ENCODE data around the gene BRD7. TPM values are rescaled to one million over a fixed set of nuclear protein-coding genes. Genes with fewer than 3 reads are reported as not detected.

The BRD7 gene
- total and polyA plus RNA-seq, 7 experiments from 2014 or later: 34.5 to 91.1 (median 84.4) TPM

DNA sequence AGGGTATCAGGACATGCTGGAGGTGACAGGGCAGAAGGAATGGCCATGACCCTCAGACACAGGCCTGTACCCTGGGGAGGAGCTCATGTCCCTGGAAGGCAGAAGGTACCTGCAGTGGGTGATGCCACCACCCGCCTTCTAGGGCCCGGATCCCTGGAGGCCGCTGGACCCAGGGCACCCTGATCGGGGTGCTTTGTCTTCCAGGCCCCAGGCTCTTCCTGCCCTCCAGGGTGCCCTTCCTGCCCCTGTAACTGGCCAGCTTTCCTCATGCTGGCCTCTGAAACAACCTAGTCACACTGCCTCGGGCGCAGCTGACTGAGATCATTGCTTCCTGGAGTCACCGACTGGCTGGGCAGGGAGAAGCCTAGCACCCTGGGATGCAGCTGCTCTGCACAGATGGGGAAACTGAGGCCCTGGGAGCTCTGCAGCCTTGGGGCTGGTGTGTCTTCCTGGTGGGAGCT lies 96.6 kb downstream of the BRD7 start:
- Mint-ChIP-seq H3K27me3 (no peaks in the 10 kb centered on the region), H3K4me1 (peaks cover 65 to 95% (median 88%) of the 10 kb centered on the region in 7 donors), H3K27ac (peak overlapping the region; percentile 88 to 99 (median 97)), H3K4me3 (peak overlapping the region; percentile 83 to 98 (median 92)), H3K36me3 (peaks cover 0 to 26% (median 3%) of the 10 kb centered on the region in 5 donors), H3K9me3 (no peaks in the 10 kb centered on the region)
- Histone ChIP-seq H3K9me3 (ENCODE audit: control insufficient read depth in 2 of 3, low read length in 3 of 3) (no peaks in the 10 kb centered on the region), H3K27me3 (ENCODE audit: control insufficient read depth in 2 of 2, insufficient read depth in 2 of 2, low read length in 2 of 2) (no peaks in the 10 kb centered on the region), H3K36me3 (ENCODE audit: control insufficient read depth in 2 of 3, insufficient read depth in 3 of 3, low read length in 3 of 3) (peaks cover 0 to 20% (median 0%) of the 10 kb centered on the region in 3 experiments), H3K27ac (ENCODE audit: low read depth, low read length) (peak overlapping the region; percentile 88), H3K4me3 (ENCODE audit: low read length) (no peak overlapping the region), H3K4me1 (ENCODE audit: control insufficient read depth in 2 of 2, insufficient read depth in 2 of 2, low read length in 2 of 2) (peaks cover 83% of the 10 kb centered on the region in 2 donors)
- ATAC-seq: no peak
- ChIA-PET CTCF (interaction anchor here (1.0 kb wide), 1 partner anchor 8 kb away, joined by 3 read pairs; no protein-coding TSS in a partner anchor), POLR2A (interaction anchor here (1.3 to 19.1 kb wide), 4 partner anchors 6 to 410 kb away, joined by 3 to 257 read pairs (median 141); partner anchors contain the start of gene ADCY7)
- intact Hi-C loops (cut with micrococcal nuclease): loop anchor here (5.0 to 10.0 kb wide), 2 partner anchors 247 to 410 kb away; partner anchors contain the start of genes CNEP1R1 (in 1 of the 2) and SNX20 (in 1 of the 2)
- no peak for DNase-seq

- Mint-ChIP-seq H3K4me1 (peaks cover 64 to 90% (median 83%) of the 10 kb centered on the region in 7 donors), H3K27ac (peak overlapping the region in 8 of 9 donors; percentile 55 to 99 (median 97)), H3K9me3 (no peaks in the 10 kb centered on the region), H3K36me3 (peaks cover 0 to 24% (median 3%) of the 10 kb centered on the region in 5 donors), H3K4me3 (peak overlapping the region; percentile 45 to 98 (median 87)), H3K27me3 (no peaks in the 10 kb centered on the region)
- no peaks in the 10 kb centered on the region for H3K27me3 ChIP-seq (ENCODE audit: control insufficient read depth in 2 of 2, insufficient read depth in 2 of 2, low read length in 2 of 2)
- no peak for DNase-seq
- no peaks in the 10 kb centered on the region for H3K9me3 ChIP-seq (ENCODE audit: control insufficient read depth in 2 of 3, low read length in 3 of 3)
- ATAC-seq: no peak
- no peak overlapping the region for H3K4me3 ChIP-seq (ENCODE audit: low read length)
- POLR2A ChIA-PET: interaction anchor here (19.1 kb wide), 1 partner anchor 8 kb away, joined by 257 read pairs; no protein-coding TSS in a partner anchor
- CTCF ChIA-PET: interaction anchor here (1.6 kb wide), 1 partner anchor 246 kb away, joined by 3 read pairs; the partner anchor contains the start of gene CNEP1R1
- peaks cover 0 to 20% (median 0%) of the 10 kb centered on the region in 3 experiments for H3K36me3 ChIP-seq (ENCODE audit: control insufficient read depth in 2 of 3, insufficient read depth in 3 of 3, low read length in 3 of 3)
- intact Hi-C loops (cut with micrococcal nuclease): loop anchor here (5.0 to 10.0 kb wide), 2 partner anchors 247 to 411 kb away; partner anchors contain the start of genes CNEP1R1 (in 1 of the 2) and SNX20 (in 1 of the 2)
- peaks cover 76 to 77% of the 10 kb centered on the region in 2 donors for H3K4me1 ChIP-seq (ENCODE audit: control insufficient read depth in 2 of 2, insufficient read depth in 2 of 2, low read length in 2 of 2)
- peak overlapping the region; percentile 88 for H3K27ac ChIP-seq (ENCODE audit: low read depth, low read length)
Measured at GRCh38 chr16:50271148-50272041, 97.4 kb downstream of the BRD7 start.

GRCh38 chr16:50270510-50271147 lies 98.2 kb downstream of the BRD7 start:
- DNase-seq (no peak), ATAC-seq (no peak)
- peak overlapping the region; percentile 85 for H3K27ac ChIP-seq (ENCODE audit: low read depth, low read length)
- no peaks in the 10 kb centered on the region for H3K27me3 Mint-ChIP-seq
- peaks cover 0 to 20% (median 0%) of the 10 kb centered on the region in 3 experiments for H3K36me3 ChIP-seq (ENCODE audit: control insufficient read depth in 2 of 3, insufficient read depth in 3 of 3, low read length in 3 of 3)
- peak overlapping the region; percentile 5 to 98 (median 95) for H3K4me3 Mint-ChIP-seq
- no peaks in the 10 kb centered on the region for H3K9me3 ChIP-seq (ENCODE audit: control insufficient read depth in 2 of 3, low read length in 3 of 3)
- H3K4me1 ChIP-seq (ENCODE audit: control insufficient read depth in 2 of 2, insufficient read depth in 2 of 2, low read length in 2 of 2): peaks cover 73 to 75% of the 10 kb centered on the region in 2 donors
- H3K4me3 ChIP-seq (ENCODE audit: low read length): no peak overlapping the region
- ChIA-PET POLR2A (interaction anchor here (0.6 to 19.1 kb wide), 4 partner anchors 9 to 68 kb away, joined by 3 to 257 read pairs (median 4); no protein-coding TSS in a partner anchor), CTCF (interaction anchor here (1.6 kb wide), 1 partner anchor 246 kb away, joined by 3 read pairs; the partner anchor contains the start of gene CNEP1R1)
- H3K9me3 Mint-ChIP-seq: no peaks in the 10 kb centered on the region
- peaks cover 0 to 25% (median 3%) of the 10 kb centered on the region in 5 donors for H3K36me3 Mint-ChIP-seq
- H3K4me1 Mint-ChIP-seq: peaks cover 71 to 91% (median 81%) of the 10 kb centered on the region in 7 donors
- peak overlapping the region in 8 of 9 donors; percentile 68 to 99 (median 97) for H3K27ac Mint-ChIP-seq
- no peaks in the 10 kb centered on the region for H3K27me3 ChIP-seq (ENCODE audit: control insufficient read depth in 2 of 2, insufficient read depth in 2 of 2, low read length in 2 of 2)
- intact Hi-C loops (cut with micrococcal nuclease): loop anchor here (5.0 to 10.0 kb wide), 2 partner anchors 246 to 412 kb away; partner anchors contain the start of genes CNEP1R1 (in 1 of the 2) and SNX20 (in 1 of the 2)

- POLR2A ChIA-PET: interaction anchor here (0.6 to 19.1 kb wide), 4 partner anchors 10 to 69 kb away, joined by 3 to 257 read pairs (median 4); no protein-coding TSS in a partner anchor
- Histone ChIP-seq H3K36me3 (ENCODE audit: control insufficient read depth in 2 of 3, insufficient read depth in 3 of 3, low read length in 3 of 3) (peaks cover 0 to 20% (median 0%) of the 10 kb centered on the region in 3 experiments), H3K9me3 (ENCODE audit: control insufficient read depth in 2 of 3, low read length in 3 of 3) (no peaks in the 10 kb centered on the region), H3K4me1 (ENCODE audit: control insufficient read depth in 2 of 2, insufficient read depth in 2 of 2, low read length in 2 of 2) (peaks cover 73 to 75% of the 10 kb centered on the region in 2 donors), H3K27me3 (ENCODE audit: control insufficient read depth in 2 of 2, insufficient read depth in 2 of 2, low read length in 2 of 2) (no peaks in the 10 kb centered on the region), H3K4me3 (ENCODE audit: low read length) (peak overlapping the region; percentile 87), H3K27ac (ENCODE audit: low read depth, low read length) (peak overlapping the region; percentile 85)
- DNase-seq (no peak), ATAC-seq (no peak)
- intact Hi-C loops (cut with micrococcal nuclease): loop anchor here (5.0 to 10.0 kb wide), 7 partner anchors 97 to 477 kb away; partner anchors contain the start of genes HEATR3 (in 2 of the 2), NKD1 (in 2 of the 2), BRD7 (in 1 of the 2) and CNEP1R1 (in 1 of the 2)
- Mint-ChIP-seq H3K36me3 (peaks cover 0 to 22% (median 3%) of the 10 kb centered on the region in 5 donors), H3K4me3 (peak overlapping the region; percentile 9 to 98 (median 95)), H3K4me1 (peaks cover 71 to 91% (median 81%) of the 10 kb centered on the region in 7 donors), H3K27me3 (no peaks in the 10 kb centered on the region), H3K9me3 (no peaks in the 10 kb centered on the region), H3K27ac (peak overlapping the region; percentile 46 to 99 (median 97))
- CTCF ChIA-PET: interaction anchor here (1.5 to 1.6 kb wide), 2 partner anchors 245 to 477 kb away, joined by 3 to 4 read pairs; partner anchors contain the start of gene CNEP1R1
Measured at GRCh38 chr16:50269769-50270509, 98.8 kb downstream of the BRD7 start.

DNA sequence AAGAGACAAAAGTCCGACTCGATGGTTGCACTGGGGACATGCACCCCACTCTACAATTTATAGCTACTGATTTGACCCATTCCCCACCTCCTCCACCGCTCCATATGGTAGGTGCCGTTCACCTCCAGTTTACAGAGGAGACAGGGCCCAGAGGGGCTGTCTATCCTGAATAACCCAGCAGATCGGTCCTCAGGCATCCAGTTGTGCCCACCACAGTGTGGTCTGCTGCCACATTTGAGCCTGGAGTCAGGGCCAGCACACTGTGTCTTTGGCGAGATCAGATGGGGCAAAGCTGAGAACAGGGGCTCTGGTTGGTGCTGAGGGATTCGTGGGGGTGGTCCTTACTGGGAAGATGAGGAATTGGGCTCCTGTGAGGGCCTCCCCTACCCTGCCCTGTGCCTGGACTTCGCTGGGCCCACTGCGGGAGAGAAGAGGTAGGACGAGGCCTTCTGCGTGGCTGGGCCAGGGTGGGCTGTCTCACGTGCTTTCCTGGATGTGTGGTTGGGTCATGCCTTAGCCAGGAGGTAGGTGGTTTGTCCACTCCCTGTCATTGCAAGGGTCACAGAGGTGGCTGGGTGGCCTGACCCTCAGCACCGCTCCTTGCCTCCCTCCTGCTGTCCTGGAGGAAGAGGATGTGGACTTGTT lies 99.6 kb downstream of the BRD7 start:
- no peaks in the 10 kb centered on the region for H3K9me3 Mint-ChIP-seq
- peak overlapping the region; percentile 58 to 98 (median 95) for H3K4me3 Mint-ChIP-seq
- ChIA-PET CTCF (interaction anchor here (0.6 to 2.0 kb wide), 8 partner anchors 11 to 537 kb away, joined by 3 to 8 read pairs (median 4); partner anchors contain the start of gene CNEP1R1), POLR2A (interaction anchor here (0.6 to 19.1 kb wide), 7 partner anchors 10 to 475 kb away, joined by 3 to 257 read pairs (median 7); no protein-coding TSS in a partner anchor)
- peaks cover 0 to 20% (median 0%) of the 10 kb centered on the region in 3 experiments for H3K36me3 ChIP-seq (ENCODE audit: control insufficient read depth in 2 of 3, insufficient read depth in 3 of 3, low read length in 3 of 3)
- peak overlapping the region; percentile 40 to 99 (median 97) for H3K27ac Mint-ChIP-seq
- no peak for ATAC-seq
- peaks cover 72 to 91% (median 84%) of the 10 kb centered on the region in 7 donors for H3K4me1 Mint-ChIP-seq
- intact Hi-C loops (cut with micrococcal nuclease): loop anchor here (5.0 kb wide), 5 partner anchors 98 to 478 kb away; partner anchors contain the start of genes HEATR3 (in 2 of the 2), NKD1 (in 2 of the 2) and BRD7 (in 1 of the 2)
- H3K9me3 ChIP-seq (ENCODE audit: control insufficient read depth in 2 of 3, low read length in 3 of 3): no peaks in the 10 kb centered on the region
- H3K27ac ChIP-seq (ENCODE audit: low read depth, low read length): peak overlapping the region; percentile 85
- DNase-seq: no peak
- H3K4me1 ChIP-seq (ENCODE audit: control insufficient read depth in 2 of 2, insufficient read depth in 2 of 2, low read length in 2 of 2): peaks cover 67 to 71% of the 10 kb centered on the region in 2 donors
- H3K4me3 ChIP-seq (ENCODE audit: low read length): peak overlapping the region; percentile 87
- peaks cover 0 to 22% (median 3%) of the 10 kb centered on the region in 5 donors for H3K36me3 Mint-ChIP-seq
- no peaks in the 10 kb centered on the region for H3K27me3 Mint-ChIP-seq
- no peaks in the 10 kb centered on the region for H3K27me3 ChIP-seq (ENCODE audit: control insufficient read depth in 2 of 2, insufficient read depth in 2 of 2, low read length in 2 of 2)
